Endometrium (tissue), 2 donors: Measurements from ENCODE around the gene P4HA2.

Experiments used
- FAIRE-seq: peaks from 2 replicates; lab custom pipeline; 2012; peaks lifted over from hg19 to GRCh38; lab: Jason Lieb, UNC
- donor health status: control.
- donor health status: control.

P4HA2 gene

DNA sequence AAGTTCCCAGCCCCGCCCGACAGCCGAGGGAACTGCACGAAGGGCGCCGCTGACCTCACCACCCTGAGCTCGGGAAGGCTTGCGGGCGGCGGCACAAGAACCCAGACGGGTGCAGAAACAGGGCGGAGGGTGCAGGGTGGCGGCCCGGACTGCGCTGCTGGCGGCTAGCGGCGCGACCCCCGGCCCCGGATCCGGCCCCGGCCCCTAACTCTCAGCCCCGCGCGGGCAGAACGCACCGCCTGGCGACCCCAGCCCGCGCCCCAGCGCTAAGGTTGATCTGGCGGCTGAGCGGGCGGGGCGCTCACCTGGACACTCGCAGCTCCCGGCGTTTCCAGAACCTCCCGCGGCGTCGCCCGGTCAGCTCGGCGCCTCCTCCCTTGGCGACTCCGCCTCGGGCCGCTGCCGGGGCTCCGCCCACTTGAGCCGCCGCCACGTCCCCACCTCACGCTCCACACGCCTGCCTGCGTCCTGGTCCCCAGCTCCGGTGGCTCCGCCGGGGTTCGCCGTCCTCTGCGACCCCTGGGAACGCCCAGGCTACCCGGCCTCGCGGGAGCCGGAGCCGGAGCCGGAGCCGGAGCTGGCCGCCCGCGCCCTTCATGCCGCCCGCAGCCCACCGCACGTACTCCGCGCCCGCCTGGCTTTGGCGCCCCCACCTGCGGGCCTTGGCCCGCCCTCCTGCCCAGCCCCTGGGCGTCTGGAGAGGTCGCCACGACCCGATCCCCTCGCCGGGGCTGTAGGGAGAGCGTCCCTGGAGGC is at the start of gene P4HA2:
P4HA2 (minus strand) TSS at position 369 of the 756 bp plus-strand sequence. CDS start 9,227 bp downstream, outside the sequence.
- no peak for FAIRE-seq

DNA sequence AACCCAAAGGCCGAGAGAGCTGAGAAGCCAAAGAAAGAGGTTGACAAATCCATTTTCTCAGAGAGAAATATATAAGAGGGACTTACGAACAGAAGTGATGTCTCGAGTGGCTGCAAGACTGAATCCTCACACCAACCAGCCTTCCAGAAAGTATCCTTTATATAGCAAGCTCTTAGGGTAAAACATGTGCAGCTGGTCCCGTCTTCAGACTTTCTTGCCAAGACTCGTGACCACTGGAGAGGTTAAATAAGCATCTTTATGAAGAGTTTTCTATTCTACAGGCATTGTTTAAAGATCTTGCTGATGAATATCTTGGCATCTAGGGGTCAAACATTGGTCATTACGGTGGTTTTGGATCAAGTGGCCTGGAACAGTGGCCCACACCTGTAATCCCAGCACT is 49.6 kb upstream of the P4HA2 start:
- FAIRE-seq: no peak

DNA sequence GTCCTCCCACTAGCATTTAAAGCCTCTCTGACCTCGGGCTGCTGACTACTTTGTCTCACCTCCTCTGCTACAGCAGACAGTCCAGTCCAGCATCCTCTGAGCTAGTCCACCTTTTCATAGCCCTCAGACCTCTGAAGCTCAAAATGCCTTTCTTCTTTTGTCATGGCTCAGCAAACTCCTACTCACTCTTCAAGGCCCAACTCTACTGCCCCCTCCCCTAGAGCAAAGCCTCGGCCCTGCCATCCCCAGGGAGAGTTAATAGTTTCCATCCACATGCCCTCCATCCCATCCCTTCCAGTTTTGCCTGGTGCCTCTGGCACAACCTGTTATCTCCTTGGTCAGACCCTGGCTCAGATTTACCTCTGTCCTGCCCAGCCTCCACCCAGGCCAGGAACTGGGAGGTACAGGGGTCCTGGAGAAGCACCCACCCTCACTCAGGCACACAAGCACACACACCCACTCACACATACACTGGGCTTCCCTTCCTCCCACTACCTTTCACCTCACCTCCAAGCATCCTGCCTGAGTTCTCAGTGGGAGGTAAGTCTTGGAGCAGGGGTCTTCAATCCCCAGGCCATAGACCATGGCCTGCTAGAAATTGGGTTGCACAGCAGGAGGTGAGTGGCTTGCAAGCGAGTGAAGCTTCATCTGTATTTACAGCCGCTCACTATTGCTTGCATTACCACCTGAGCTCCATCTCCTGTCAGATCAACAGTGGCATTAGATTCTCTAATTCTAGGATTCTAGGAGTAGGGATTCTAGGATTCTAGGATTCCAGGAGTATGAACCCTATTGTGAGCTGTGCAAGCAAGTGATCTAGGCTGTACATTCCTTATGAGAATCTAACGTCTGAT is 47.9 kb upstream of the P4HA2 start:
- no peak for FAIRE-seq

DNA sequence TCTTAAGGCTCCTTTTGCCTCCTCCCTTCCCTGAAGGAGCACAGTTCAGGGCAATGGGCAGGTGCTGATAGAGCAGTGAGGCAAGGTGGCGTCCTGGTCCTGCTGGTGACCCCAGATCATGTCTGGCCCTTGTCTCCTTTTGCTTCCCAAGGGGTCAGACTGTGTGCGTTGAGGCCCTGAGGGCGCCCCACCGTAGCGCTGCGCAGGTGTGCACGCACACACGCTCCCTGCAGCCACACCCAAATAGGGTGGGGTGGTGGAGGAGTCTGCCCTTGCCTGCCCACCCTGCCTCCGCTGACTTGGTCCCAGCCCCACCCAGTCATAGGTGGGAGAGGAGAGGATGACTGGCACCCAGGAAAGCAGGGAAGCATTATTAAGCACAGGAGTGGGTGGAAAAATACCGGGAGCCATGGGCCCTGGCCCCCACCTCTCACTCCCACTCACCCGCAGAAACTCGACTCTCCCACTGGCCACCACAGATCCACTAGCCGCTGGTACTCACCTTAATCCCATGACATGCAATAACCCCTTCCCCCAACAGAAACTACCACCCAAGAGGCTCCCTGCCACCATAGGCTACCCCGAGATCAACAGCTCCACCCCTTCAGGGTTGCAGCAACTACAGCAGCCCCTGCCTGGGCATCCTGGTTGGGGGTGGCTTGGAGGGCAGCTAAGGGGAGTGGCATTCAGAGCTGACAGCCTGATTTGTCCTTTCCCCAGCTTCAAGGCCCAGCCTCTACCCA is 46.6 kb upstream of the P4HA2 start:
- FAIRE-seq: no peak

DNA sequence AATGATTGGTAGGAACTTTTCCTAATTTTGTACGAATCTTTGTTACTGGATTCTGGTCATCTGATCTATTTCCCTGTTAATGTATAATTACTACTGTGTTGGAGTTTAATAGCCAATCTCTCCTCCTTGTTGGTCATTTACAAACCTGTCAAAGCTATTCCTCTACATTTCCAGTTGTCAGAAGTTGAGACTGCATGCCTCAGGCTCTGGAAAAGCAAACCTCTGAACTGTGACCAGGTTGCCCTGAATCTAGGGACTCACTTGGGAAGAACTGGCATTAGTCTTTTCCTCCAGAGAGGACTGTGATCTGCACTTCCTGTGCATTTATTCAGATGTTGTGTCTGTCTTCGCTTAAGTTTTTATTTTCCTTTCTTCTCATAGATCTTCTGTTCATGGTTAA is 46.0 kb upstream of the P4HA2 start:
- FAIRE-seq: no peak

DNA sequence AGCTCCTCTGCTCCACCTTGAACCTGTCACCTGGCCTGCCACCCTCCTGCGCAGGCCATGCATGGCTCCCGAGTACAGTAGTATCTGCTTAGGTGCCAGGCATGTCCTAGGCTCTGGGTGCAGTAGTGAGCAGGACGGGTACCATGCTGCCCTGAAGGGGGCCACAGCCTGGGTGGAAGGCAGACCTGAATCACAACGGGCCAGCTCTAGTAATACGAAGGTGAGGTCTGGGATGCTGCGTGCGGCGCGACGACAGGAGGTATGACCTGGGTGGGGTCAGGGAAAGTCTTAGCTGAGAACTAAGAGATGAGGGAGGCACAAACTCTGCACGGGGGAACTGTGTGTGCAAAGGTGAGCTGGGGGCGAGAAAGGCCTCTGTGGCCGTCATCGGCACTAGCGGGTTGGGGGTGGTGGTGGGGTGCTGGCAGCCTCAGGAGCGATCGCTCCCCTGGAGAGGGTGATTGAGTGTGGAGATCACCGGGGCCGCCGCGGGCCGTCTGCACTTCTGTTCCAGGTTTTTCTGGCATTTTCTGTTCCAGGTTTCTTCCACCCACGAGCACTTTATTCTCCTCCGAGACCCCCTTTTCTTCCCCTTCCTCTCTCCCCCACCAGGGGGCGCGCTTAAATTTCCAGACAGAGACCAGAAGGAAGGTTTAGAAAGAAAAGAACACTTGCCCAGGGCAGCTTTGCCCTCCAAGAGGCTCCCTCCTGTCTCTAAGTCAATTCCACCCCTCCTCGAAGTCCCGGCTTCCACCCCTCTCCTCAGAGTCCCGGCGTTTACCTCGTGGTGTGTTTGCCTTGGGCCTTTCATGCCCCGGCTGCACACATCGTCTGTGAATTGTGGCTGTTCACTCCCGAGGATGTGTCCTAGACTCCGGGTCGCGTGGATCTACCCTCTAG is 44.9 kb upstream of the P4HA2 start:
- no peak for FAIRE-seq

DNA sequence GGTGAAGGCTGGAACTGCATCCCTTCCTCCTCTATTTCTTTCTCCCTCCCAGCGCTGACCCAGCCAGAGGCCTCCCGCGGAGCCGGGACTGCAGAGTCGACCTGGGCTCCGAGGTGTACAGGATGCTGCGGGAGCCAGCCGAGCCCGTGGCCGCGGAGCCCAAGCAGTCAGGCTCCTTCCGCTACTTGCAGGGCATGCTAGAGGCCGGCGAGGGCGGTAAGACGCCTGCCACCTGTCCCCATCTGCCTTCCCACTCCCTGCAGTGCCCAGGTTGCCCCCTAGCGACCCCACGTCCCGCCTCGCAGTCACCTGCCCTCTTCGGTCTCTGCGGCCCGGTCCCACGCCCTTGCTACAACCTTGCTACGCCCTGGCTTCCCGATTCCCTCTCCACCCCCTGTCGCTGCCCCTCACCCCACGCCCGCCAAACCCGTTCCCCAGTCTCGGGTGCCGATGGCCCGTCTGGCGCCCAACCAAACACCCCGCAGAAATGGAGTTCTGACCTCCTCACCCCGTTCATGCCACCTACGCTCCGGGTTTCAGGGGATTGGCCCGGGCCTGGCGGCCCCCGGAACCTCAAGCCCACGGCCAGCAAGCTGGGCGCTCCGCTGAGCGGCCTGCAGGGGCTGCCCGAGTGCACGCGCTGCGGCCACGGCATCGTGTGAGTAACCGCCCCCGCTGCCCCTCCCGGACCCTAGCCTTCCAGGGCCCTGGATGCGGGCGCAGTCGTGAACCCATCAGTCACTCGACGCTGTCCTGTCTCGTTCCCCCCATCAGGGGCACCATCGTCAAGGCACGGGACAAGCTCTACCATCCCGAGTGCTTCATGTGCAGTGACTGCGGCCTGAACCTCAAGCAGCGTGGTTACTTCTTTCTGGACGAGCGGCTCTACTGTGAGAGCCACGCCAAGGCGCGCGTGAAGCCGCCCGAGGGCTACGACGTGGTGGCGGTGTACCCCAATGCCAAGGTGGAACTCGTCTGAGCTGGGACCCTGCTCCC is 43.9 kb upstream of the P4HA2 start:
- FAIRE-seq: no peak

DNA sequence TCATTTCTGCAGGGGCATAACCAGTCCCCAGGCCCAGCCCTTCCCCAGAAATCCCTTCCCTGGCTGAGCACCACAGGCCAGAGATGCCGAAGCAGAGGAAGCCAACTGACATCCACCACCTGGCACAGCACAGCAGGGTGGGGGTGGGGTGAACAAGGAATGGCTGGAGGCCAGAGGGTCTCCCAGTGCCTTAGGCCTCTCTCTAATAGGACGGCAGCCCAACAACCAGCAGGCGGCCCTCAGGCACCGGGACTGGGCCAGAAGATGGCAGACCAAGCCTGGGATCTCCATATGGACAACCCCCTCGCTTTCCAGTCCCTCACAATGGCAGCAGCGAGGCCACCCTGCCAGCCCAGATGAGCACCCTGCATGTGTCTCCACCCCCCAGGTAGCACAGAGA is 43.1 kb upstream of the P4HA2 start:
- FAIRE-seq: no peak

DNA sequence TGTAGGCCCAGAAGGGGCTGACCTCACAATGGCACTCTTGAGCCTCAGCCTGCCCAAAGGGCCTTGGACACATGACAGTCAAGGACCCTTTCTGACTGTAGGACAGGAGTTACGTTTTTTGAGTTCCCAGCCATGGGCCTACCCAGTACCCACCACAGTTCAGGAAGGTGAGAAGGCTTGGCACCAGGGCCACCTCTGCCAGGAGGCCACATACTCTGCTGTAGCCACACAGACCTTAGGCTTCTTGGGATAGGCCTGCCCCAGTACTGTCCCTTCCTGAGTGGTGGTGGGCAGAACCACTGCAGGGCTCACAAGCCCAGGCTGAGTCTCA is 42.6 kb upstream of the P4HA2 start:
- no peak for FAIRE-seq

DNA sequence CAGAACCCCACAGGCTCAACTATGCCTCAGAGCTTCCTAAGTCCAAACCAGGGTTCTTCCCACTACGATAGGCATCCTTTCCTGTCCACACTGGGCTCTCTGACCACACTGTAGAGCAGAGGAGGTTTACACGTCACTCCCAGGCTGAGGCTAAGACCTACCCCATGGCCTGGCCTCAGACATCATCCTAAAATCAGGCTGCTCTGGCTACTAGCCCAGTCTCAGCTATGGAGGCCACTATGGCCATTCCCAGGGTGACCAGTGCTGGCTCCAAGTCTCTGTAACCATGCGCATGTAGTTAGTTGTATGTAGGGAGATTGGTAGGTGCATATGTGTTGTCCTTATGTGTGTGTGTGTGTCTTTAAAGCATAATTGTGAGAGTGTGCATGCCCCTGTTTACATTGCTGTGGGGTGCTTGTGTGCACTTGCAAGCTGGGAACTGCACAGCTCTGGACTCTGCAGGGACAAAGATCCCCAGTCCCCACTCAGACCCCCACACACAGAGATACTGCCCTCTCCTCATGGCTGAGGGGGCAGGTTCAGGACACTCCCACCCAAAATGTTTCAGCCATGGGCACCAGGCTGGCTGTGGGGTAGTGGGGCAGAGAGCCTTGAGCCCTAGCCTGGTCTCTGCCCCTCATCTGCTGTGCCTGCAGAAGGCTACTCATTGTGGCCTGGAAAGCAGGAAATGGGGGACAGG is 42.1 kb upstream of the P4HA2 start:
- FAIRE-seq: no peak

DNA sequence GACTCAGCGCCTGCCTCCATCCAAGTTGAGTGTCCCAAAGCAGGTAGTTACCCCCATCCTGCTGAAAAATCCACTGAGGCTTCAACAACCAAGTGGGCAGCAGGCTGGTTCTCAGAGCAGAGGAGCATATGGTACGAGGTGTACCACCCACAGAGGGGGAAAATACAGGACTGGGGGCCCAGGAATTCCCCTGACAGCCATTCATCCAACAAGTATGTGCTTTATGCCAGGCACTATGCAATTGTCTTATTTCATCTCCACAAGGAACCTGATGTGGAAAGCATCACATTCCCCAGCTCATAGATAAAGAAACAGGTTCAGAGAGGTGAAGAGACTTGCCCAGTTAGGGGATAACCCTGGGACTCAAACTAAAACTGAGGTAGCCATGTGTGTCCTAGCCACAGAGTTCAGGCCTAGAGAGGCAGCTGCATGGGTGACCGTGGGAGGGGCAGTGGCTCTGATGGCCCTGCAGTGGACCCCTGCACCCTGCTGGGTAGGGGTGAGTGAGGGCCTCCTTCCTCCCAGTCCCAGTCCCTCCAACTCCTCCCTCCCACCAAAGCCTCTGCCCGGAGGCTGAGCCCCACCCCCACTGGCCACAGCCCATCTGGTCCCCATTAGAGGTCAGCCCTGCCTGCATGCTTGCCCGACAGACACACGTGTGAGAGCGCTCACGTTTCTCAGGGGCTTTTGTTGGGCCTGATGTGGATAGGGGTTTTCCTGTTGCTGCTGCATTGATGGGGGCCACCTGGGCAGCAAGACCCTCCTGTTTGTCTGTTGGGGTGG is 41.3 kb upstream of the P4HA2 start:
- FAIRE-seq: no peak

DNA sequence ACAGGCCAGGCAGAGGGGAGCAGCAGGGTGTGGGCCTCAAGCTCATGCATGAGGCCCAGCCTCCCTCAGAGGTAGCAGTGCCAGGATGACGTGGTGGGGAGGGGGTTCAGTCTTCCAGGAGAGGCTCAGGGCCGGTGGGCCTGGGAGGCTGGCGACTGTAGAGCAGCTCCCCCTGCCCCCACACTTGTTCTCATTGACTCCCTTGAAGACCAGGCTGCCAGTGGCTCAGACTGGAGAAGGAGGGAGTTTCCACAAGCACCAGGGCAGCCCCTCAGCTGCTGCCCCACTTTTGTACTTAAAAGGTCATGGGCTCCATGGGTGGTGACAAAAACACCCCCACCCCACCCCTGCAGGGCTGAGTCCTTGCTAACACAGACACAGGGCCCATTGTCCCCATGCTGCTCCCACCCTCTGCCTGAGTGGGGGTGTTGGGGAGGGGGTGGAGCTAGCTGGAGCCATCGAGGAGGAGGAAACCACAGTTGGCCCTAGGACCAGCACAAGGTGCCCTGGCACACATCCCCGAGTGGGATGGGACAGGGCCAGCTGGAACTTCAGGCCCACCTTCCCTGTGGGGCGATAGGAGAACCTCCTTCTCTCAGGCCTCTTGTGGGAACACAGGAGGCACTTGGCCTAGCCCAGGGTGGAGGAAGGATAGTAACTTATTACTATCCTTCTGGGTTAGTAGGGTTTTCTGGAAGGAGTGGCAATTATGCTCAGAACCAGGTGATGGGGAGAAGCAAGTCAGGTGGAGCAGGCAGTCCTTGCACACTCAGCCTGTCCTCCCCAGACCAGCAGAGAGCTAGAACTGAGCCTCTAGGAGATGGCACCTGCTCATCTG is 40.5 kb upstream of the P4HA2 start:
- FAIRE-seq: no peak

DNA sequence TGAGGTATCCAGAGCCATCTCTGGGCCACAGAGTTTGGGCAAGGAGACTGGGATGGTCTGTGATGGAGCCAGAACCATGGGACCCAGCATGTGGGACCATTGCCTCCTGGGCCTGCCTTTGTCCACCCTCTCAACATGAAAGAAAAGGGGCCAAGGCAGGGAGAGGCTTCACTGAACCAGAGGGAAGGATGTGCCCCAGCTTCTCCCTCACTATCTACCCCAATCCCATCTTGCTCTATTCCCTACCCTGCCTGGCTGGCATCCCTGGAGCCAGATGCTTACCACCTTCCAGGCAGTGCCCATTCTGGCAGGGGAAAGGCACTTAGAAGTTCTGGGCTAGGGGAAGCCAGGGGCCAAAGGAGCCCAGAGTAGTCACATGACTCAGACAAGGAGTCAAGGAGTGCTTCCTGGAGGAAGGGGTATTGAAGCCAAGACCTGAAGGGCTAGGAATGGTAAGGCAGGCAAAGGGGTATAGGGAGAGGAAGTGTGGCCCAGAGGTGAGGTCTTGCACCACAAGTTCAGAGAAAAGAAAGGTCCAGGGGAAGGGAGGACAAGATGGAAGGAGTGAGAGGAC is 39.6 kb upstream of the P4HA2 start:
- no peak for FAIRE-seq

DNA sequence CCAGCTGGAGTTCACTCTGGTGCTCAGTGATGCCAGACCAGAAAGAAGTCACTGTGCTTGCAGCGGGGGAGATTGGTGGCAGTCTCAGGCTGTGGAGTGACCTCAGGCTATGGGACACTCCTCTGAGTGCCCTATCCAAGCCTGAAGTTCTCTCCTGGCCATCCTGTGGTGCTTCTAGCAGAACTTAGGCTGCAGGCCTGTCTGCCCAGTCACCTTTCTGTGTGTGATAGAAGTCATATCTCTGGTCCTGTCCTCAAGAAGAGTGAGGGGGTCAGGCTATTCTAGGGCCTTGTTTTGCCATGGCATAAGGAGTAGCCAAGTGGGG is 39.1 kb upstream of the P4HA2 start:
- no peak for FAIRE-seq

DNA sequence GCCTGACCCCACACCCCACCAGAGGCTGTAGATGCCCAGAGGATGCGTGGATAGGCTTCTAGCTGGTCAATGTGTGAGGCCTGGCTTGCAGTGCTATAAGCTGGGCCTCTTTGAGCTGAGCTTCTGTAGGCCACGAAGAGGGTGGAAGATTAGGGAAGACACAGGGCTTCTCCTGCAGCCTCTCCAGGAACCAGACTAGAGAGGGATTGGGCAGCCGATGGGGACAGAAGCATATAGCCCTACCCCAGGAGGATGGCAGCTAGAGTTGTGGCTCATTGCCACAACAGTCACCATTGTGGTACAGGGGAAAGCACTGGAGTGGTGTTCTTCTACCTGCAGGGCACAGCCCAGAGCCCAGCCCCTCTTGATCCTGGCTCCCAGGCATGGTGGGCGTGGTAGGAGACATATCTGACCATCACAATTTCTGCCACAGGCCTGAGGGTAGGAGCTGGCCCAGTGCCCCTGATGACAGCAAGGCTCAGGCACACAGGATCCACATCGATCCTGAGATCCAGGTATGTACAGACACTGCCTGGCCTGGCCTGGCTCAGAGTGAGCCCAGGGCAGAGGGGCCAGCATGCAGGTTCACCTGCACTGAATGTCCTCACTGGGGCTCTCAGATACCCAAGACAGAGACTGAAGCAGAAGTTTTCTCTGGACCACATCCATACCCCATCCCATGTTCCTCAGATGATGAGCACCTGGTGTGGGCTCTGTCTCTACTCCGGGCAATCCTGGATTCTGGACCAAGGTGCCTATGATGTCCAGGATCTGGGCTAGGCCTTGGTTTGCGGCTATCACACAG is 38.6 kb upstream of the P4HA2 start:
- FAIRE-seq: no peak

DNA sequence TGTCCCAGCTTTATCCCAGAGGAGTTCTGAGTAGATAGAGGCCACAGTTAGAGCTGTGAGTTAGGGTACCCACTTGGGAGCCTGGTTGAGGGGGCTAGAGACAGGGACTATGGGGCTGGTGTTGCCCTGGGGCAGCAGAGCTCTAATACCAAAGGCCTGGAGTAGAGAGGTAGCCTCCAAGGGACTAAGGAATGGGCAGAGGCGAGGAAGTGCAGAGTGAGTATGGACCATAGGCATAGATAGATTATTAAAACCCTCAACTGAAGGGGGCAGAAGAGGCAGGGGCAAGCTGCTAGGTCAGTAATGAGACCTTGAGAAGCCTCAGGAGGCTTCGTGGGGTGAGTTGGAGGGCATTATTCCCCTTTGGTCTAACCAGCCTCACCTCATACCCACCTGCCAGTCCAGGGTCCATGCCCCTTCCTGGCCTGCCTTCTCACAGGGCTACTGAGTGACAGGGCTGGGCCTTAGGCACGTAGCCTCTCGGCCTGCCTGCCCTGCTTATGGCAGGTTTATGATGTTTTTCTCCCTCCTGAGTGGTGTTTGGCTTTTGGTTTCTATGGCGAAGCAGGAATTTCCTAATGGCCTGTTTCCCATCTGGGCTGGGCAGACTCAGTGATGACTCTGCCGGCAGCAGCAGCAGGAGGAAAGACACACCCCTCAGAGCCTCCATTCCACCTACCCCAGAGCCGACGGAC is 37.8 kb upstream of the P4HA2 start:
- no peak for FAIRE-seq
